HEK293 (cell line): ENCODE data around the gene ZNF394.

Experiments used
- KLF17 ChIP-seq: fragments of 450-650 bp; formaldehyde crosslinking; IDR thresholded peaks from 2 replicates; pipeline ENCODE4 v1.5.1; 2016; ENCODE audit warnings: missing biosample characterization, missing genetic modification characterization
- MYNN ChIP-seq: fragments of 450-650 bp; formaldehyde crosslinking; IDR thresholded peaks from 2 replicates; pipeline ENCODE4 v1.5.1; 2016; ENCODE audit warnings: missing biosample characterization, missing genetic modification characterization, borderline replicate concordance
- RBAK ChIP-seq: fragments of 450-650 bp; formaldehyde crosslinking; IDR thresholded peaks from 2 replicates; pipeline ENCODE4 v1.5.1; 2016; ENCODE audit warnings: missing biosample characterization, missing genetic modification characterization
- REST ChIP-seq: fragments of 450-650 bp; formaldehyde crosslinking; IDR thresholded peaks from 2 replicates; pipeline ENCODE4 v1.5.1; 2016; ENCODE audit warnings: missing biosample characterization, missing genetic modification characterization
- TCF7L2 ChIP-seq: IDR thresholded peaks from 2 replicates; pipeline ENCODE4 v1.6.1; 2011; ENCODE audit warnings: low read depth, mild to moderate bottlenecking, inconsistent platforms, low read length, moderate library complexity, borderline replicate concordance
- ZBTB1 ChIP-seq: fragments of 450-650 bp; formaldehyde crosslinking; IDR thresholded peaks from 2 replicates; pipeline ENCODE4 v1.5.1; 2016; ENCODE audit warnings: missing biosample characterization, missing genetic modification characterization
- ZBTB20 ChIP-seq: fragments of 450-650 bp; formaldehyde crosslinking; IDR thresholded peaks from 2 replicates; pipeline ENCODE4 v1.5.1; 2016; ENCODE audit warnings: missing biosample characterization, missing genetic modification characterization
- ZBTB6 ChIP-seq: fragments of 450-650 bp; formaldehyde crosslinking; IDR thresholded peaks from 2 replicates; pipeline ENCODE4 v1.5.1; 2017; ENCODE audit warnings: missing biosample characterization, missing genetic modification characterization
- ZBTB7A ChIP-seq: fragments of 450-650 bp; formaldehyde crosslinking; IDR thresholded peaks from 2 replicates; pipeline ENCODE4 v1.5.1; 2016; ENCODE audit warnings: low read depth, missing biosample characterization, missing genetic modification characterization
- ZNF140 ChIP-seq: fragments of 450-650 bp; formaldehyde crosslinking; IDR thresholded peaks from 2 replicates; pipeline ENCODE4 v1.5.1; 2016; ENCODE audit warnings: missing biosample characterization, missing genetic modification characterization
- ZNF146 ChIP-seq: fragments of 450-650 bp; formaldehyde crosslinking; IDR thresholded peaks from 2 replicates; pipeline ENCODE4 v1.5.1; 2016; ENCODE audit warnings: missing biosample characterization, missing genetic modification characterization
- ZNF157 ChIP-seq: fragments of 450-650 bp; formaldehyde crosslinking; IDR thresholded peaks from 2 replicates; pipeline ENCODE4 v1.5.1; 2016; ENCODE audit warnings: missing biosample characterization, missing genetic modification characterization
- ZNF175 ChIP-seq: fragments of 450-650 bp; formaldehyde crosslinking; IDR thresholded peaks from 2 replicates; pipeline ENCODE4 v1.5.1; 2016; ENCODE audit warnings: missing biosample characterization, missing genetic modification characterization
- ZNF184 ChIP-seq: fragments of 450-650 bp; IDR thresholded peaks from 2 replicates; pipeline ENCODE4 v1.5.1; 2018; ENCODE audit warnings: missing biosample characterization, mild to moderate bottlenecking, missing genetic modification characterization
- ZNF19 ChIP-seq: fragments of 450-650 bp; formaldehyde crosslinking; IDR thresholded peaks from 2 replicates; pipeline ENCODE4; 2016; ENCODE audit warnings: missing biosample characterization, missing genetic modification characterization, low read depth
- ZNF202 ChIP-seq: fragments of 450-650 bp; formaldehyde crosslinking; IDR thresholded peaks from 2 replicates; pipeline ENCODE4 v1.5.1; 2016; ENCODE audit warnings: missing biosample characterization, missing genetic modification characterization, borderline replicate concordance
- ZNF211 ChIP-seq: fragments of 450-650 bp; formaldehyde crosslinking; IDR thresholded peaks from 2 replicates; pipeline ENCODE4 v1.5.1; 2016; ENCODE audit warnings: low read depth, missing biosample characterization, missing genetic modification characterization
- ZNF239 ChIP-seq: fragments of 450-650 bp; formaldehyde crosslinking; IDR thresholded peaks from 2 replicates; pipeline ENCODE4 v1.5.1; 2016; ENCODE audit warnings: missing biosample characterization, missing genetic modification characterization
- ZNF266 ChIP-seq: fragments of 450-650 bp; formaldehyde crosslinking; IDR thresholded peaks from 2 replicates; pipeline ENCODE4 v1.5.1; 2016; ENCODE audit warnings: missing biosample characterization, missing genetic modification characterization, low read depth
- ZNF292 ChIP-seq: fragments of 450-650 bp; formaldehyde crosslinking; IDR thresholded peaks from 2 replicates; pipeline ENCODE4 v1.5.1; 2016; ENCODE audit warnings: low read depth, missing biosample characterization, missing genetic modification characterization, borderline replicate concordance
- ZNF311 ChIP-seq: fragments of 450-650 bp; formaldehyde crosslinking; IDR thresholded peaks from 2 replicates; pipeline ENCODE4 v1.5.1; 2017; ENCODE audit warnings: missing biosample characterization, missing genetic modification characterization, borderline replicate concordance
- ZNF354C ChIP-seq: fragments of 450-650 bp; formaldehyde crosslinking; IDR thresholded peaks from 2 replicates; pipeline ENCODE4 v1.5.1; 2016; ENCODE audit warnings: missing biosample characterization, missing genetic modification characterization, low read depth, borderline replicate concordance
- ZNF362 ChIP-seq: fragments of 450-650 bp; formaldehyde crosslinking; IDR thresholded peaks from 2 replicates; pipeline ENCODE4 v1.5.1; 2016; ENCODE audit warnings: missing biosample characterization, missing genetic modification characterization
- ZNF423 ChIP-seq: fragments of 450-650 bp; formaldehyde crosslinking; IDR thresholded peaks from 2 replicates; pipeline ENCODE4 v1.5.1; 2016; ENCODE audit warnings: missing biosample characterization, missing genetic modification characterization
- ZNF473 ChIP-seq: fragments of 450-650 bp; formaldehyde crosslinking; IDR thresholded peaks from 2 replicates; pipeline ENCODE4 v1.5.1; 2017; ENCODE audit warnings: missing biosample characterization, missing genetic modification characterization
- ZNF48 ChIP-seq: fragments of 450-650 bp; formaldehyde crosslinking; IDR thresholded peaks from 2 replicates; pipeline ENCODE4 v1.5.1; 2016; ENCODE audit warnings: missing biosample characterization, missing genetic modification characterization
- ZNF521 ChIP-seq: fragments of 450-650 bp; formaldehyde crosslinking; IDR thresholded peaks from 2 replicates; pipeline ENCODE4 v1.5.1; 2017; ENCODE audit warnings: missing biosample characterization, mild to moderate bottlenecking, missing genetic modification characterization
- ZNF530 ChIP-seq: fragments of 450-650 bp; formaldehyde crosslinking; IDR thresholded peaks from 2 replicates; pipeline ENCODE4 v1.5.1; 2016; ENCODE audit warnings: low read depth, missing biosample characterization, missing genetic modification characterization
- ZNF548 ChIP-seq: fragments of 450-650 bp; formaldehyde crosslinking; IDR thresholded peaks from 2 replicates; pipeline ENCODE4 v1.5.1; 2016; ENCODE audit warnings: missing biosample characterization, missing genetic modification characterization
- ZNF560 ChIP-seq: fragments of 450-650 bp; formaldehyde crosslinking; IDR thresholded peaks from 2 replicates; pipeline ENCODE4 v1.5.1; 2017; ENCODE audit warnings: missing biosample characterization, missing genetic modification characterization, borderline replicate concordance
- ZNF600 ChIP-seq: fragments of 450-650 bp; formaldehyde crosslinking; IDR thresholded peaks from 2 replicates; pipeline ENCODE4 v1.5.1; 2016; ENCODE audit warnings: missing biosample characterization, missing genetic modification characterization
- ZNF776 ChIP-seq: fragments of 450-650 bp; formaldehyde crosslinking; IDR thresholded peaks from 2 replicates; pipeline ENCODE4 v1.5.0; 2017; ENCODE audit warnings: missing biosample characterization, missing genetic modification characterization, borderline replicate concordance
- ZSCAN30 ChIP-seq: fragments of 450-650 bp; IDR thresholded peaks from 2 replicates; pipeline ENCODE4 v1.5.1; 2018; ENCODE audit warnings: missing biosample characterization, mild to moderate bottlenecking, missing genetic modification characterization, moderate library complexity
- ZSCAN4 ChIP-seq: fragments of 450-650 bp; formaldehyde crosslinking; IDR thresholded peaks from 2 replicates; pipeline ENCODE4 v1.5.1; 2017; ENCODE audit warnings: missing biosample characterization, missing genetic modification characterization

The ZNF394 gene

GRCh38 chr7:99504603-99505323, 4.7 kb upstream of the ZNF394 start, which contains the start of gene ZKSCAN5 (continued):
- TF ChIP-seq ZSCAN4 (tag by site-specific recombination) = no peak
- no peak for TF ChIP-seq ZNF354C
- no peak for TF ChIP-seq ZNF423
- TF ChIP-seq RBAK (tag by site-specific recombination) = no peak
- peak; percentile 53; the same call in 1 of the 2 replicates for TF ChIP-seq ZBTB20
- no peak for TF ChIP-seq ZNF521 (tag by site-specific recombination)
- no peak for TF ChIP-seq ZNF266 (tag by site-specific recombination)
- no peak for TF ChIP-seq ZNF184 (tag by site-specific recombination)
- 0 out of 2 replicates have a peak, but pooled peaks have one; percentile 20 for TF ChIP-seq ZNF600
- TF ChIP-seq ZNF202 (tag by site-specific recombination) = no peak
- TF ChIP-seq ZNF48 (tag by site-specific recombination) = no peak
- TF ChIP-seq ZNF548 = no peak
- 0 out of 2 replicates have a peak, but pooled peaks have one; percentile 16 for TF ChIP-seq ZBTB7A (tag by site-specific recombination)
- peak; percentile 45; the same call in 1 of the 2 replicates for TF ChIP-seq REST (tag by site-specific recombination)
- TF ChIP-seq ZSCAN30 (tag by site-specific recombination) = peak; percentile 26; the same call in 1 of the 2 replicates
- no peak for TF ChIP-seq ZNF175 (tag by site-specific recombination)
- TF ChIP-seq ZNF140 = no peak
- no peak for TF ChIP-seq ZNF211
- no peak for TF ChIP-seq ZNF157 (tag by site-specific recombination)
- TF ChIP-seq ZNF560 (tag by site-specific recombination) = no peak
- no peak for TF ChIP-seq ZNF362 (tag by site-specific recombination)
- TF ChIP-seq ZNF530 = no peak
- TF ChIP-seq ZNF292 = no peak
- TF ChIP-seq ZBTB1 (tag by site-specific recombination) = no peak
- no peak for TF ChIP-seq MYNN
- no peak for TF ChIP-seq TCF7L2
- no peak for TF ChIP-seq ZNF311 (tag by site-specific recombination)
- TF ChIP-seq ZBTB6 (tag by site-specific recombination) = no peak
- no peak for TF ChIP-seq ZNF19 (tag by site-specific recombination)
- no peak for TF ChIP-seq ZNF473 (tag by site-specific recombination)
- no peak for TF ChIP-seq ZNF146 (tag by site-specific recombination)
- no peak for TF ChIP-seq ZNF776
- TF ChIP-seq ZNF239 (tag by site-specific recombination) = no peak
- peak; percentile 75 for TF ChIP-seq KLF17 (tag by site-specific recombination)
